Progenitor cell of endocrine pancreas (in vitro differentiated cells): ENCODE measurements around the gene IFT22. TPM values are rescaled to one million over a fixed set of nuclear protein-coding genes. Genes with fewer than 3 reads are reported as not detected.

Experiments used
- DNase-seq: peaks from one replicate; pipeline ENCODE4 v3.0.0; 2021; ENCODE audit warnings: low spot score; ENCODE audit not compliant: unreplicated experiment
- H3K27ac Mint-ChIP-seq: 2 replicates; pipeline ENCODE4 v1.8.0; 2021; ENCODE audit warnings: mild to moderate bottlenecking, moderate library complexity, mixed read lengths
- H3K27me3 Mint-ChIP-seq: 2 replicates; pipeline ENCODE4 v1.8.0; 2021; ENCODE audit warnings: mixed read lengths
- H3K36me3 Mint-ChIP-seq: 2 replicates; pipeline ENCODE4 v1.8.0; 2022; ENCODE audit warnings: mixed read lengths; ENCODE audit not compliant: insufficient read depth
- H3K4me1 Mint-ChIP-seq: 2 replicates; pipeline ENCODE4 v1.8.0; 2021; ENCODE audit warnings: low read depth, mixed read lengths
- H3K4me3 Mint-ChIP-seq: 2 replicates; pipeline ENCODE4 v1.8.0; 2021; ENCODE audit warnings: low read depth, mild to moderate bottlenecking, moderate library complexity, mixed read lengths
- H3K9me3 Mint-ChIP-seq: 2 replicates; pipeline ENCODE4 v1.8.0; 2021; ENCODE audit warnings: low read depth, mixed read lengths
- total RNA-seq: library from RNA; stranded (reverse); gene quantifications from 2 replicates; pipeline ENCODE4 v1.2.1, GENCODE V29; 2021
- TF ChIP-seq, protein P1 (sequence below): fragments of 200-600 bp; sonication (generic); IDR thresholded peaks from one replicate; pipeline ENCODE4 v1.5.0; 2021; ENCODE audit warnings: antibody characterized with exemption, mild to moderate bottlenecking; ENCODE audit not compliant: unreplicated experiment

IFT22 gene
- total RNA-seq, 1 donor from 2014 or later = 60.3 TPM

GRCh38 chr7:101347477-101347876 is 25.9 kb upstream of the IFT22 start:
- TF ChIP-seq, protein P1, sequence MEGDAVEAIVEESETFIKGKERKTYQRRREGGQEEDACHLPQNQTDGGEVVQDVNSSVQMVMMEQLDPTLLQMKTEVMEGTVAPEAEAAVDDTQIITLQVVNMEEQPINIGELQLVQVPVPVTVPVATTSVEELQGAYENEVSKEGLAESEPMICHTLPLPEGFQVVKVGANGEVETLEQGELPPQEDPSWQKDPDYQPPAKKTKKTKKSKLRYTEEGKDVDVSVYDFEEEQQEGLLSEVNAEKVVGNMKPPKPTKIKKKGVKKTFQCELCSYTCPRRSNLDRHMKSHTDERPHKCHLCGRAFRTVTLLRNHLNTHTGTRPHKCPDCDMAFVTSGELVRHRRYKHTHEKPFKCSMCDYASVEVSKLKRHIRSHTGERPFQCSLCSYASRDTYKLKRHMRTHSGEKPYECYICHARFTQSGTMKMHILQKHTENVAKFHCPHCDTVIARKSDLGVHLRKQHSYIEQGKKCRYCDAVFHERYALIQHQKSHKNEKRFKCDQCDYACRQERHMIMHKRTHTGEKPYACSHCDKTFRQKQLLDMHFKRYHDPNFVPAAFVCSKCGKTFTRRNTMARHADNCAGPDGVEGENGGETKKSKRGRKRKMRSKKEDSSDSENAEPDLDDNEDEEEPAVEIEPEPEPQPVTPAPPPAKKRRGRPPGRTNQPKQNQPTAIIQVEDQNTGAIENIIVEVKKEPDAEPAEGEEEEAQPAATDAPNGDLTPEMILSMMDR = no peak
- DNase-seq = no peak

GRCh38 chr7:101342892-101343291 is 21.3 kb upstream of the IFT22 start:
- TF ChIP-seq, protein P1 = no peak
- H3K4me1 Mint-ChIP-seq = peaks cover 2% of the 10 kb centered on the region
- peaks cover 6% of the 10 kb centered on the region for H3K27me3 Mint-ChIP-seq
- DNase-seq = no peak
- H3K27ac Mint-ChIP-seq = no peak overlapping the region
- H3K36me3 Mint-ChIP-seq = no peaks in the 10 kb centered on the region
- H3K9me3 Mint-ChIP-seq = no peaks in the 10 kb centered on the region
- H3K4me3 Mint-ChIP-seq = no peak overlapping the region

More at GRCh38 chr7:101347477-101347876, 25.9 kb upstream of the IFT22 start:
- Mint-ChIP-seq H3K36me3 (peaks cover 4% of the 10 kb centered on the region), H3K4me1 (peaks cover 7% of the 10 kb centered on the region), H3K27me3 (no peaks in the 10 kb centered on the region), H3K9me3 (peaks cover 10% of the 10 kb centered on the region), H3K4me3 (no peak overlapping the region), H3K27ac (no peak overlapping the region)

- H3K4me3 Mint-ChIP-seq = no peak overlapping the region
- DNase-seq = no peak
- H3K27ac Mint-ChIP-seq = no peak overlapping the region
- peaks cover 2% of the 10 kb centered on the region for H3K4me1 Mint-ChIP-seq
- peaks cover 6% of the 10 kb centered on the region for H3K27me3 Mint-ChIP-seq
- H3K9me3 Mint-ChIP-seq = no peaks in the 10 kb centered on the region
- H3K36me3 Mint-ChIP-seq = no peaks in the 10 kb centered on the region
- TF ChIP-seq, protein P1 = no peak
Measured at GRCh38 chr7:101340379-101340778, 18.8 kb upstream of the IFT22 start.

GRCh38 chr7:101333912-101334311 is 12.3 kb upstream of the IFT22 start:
- Mint-ChIP-seq H3K36me3 (no peaks in the 10 kb centered on the region), H3K9me3 (no peaks in the 10 kb centered on the region), H3K4me3 (no peak overlapping the region), H3K4me1 (no peaks in the 10 kb centered on the region), H3K27me3 (no peaks in the 10 kb centered on the region), H3K27ac (no peak overlapping the region)
- TF ChIP-seq, protein P1 = no peak
- DNase-seq = no peak

GRCh38 chr7:101332026-101332425 is 10.4 kb upstream of the IFT22 start:
- DNase-seq = no peak
- H3K36me3 Mint-ChIP-seq = no peaks in the 10 kb centered on the region
- TF ChIP-seq, protein P1 = no peak
- H3K4me1 Mint-ChIP-seq = no peaks in the 10 kb centered on the region
- no peaks in the 10 kb centered on the region for H3K27me3 Mint-ChIP-seq
- no peaks in the 10 kb centered on the region for H3K9me3 Mint-ChIP-seq
- H3K27ac Mint-ChIP-seq = no peak overlapping the region
- H3K4me3 Mint-ChIP-seq = no peak overlapping the region
